Superior temporal gyrus (tissue), 1 donor: ENCODE measurements around the gene SMAD2.

Experiments used
- DNase-seq: peaks from one replicate; pipeline ENCODE4 v3.0.0-alpha.2; 2016; ENCODE audit errors: extremely low spot score

SMAD2 gene

DNA sequence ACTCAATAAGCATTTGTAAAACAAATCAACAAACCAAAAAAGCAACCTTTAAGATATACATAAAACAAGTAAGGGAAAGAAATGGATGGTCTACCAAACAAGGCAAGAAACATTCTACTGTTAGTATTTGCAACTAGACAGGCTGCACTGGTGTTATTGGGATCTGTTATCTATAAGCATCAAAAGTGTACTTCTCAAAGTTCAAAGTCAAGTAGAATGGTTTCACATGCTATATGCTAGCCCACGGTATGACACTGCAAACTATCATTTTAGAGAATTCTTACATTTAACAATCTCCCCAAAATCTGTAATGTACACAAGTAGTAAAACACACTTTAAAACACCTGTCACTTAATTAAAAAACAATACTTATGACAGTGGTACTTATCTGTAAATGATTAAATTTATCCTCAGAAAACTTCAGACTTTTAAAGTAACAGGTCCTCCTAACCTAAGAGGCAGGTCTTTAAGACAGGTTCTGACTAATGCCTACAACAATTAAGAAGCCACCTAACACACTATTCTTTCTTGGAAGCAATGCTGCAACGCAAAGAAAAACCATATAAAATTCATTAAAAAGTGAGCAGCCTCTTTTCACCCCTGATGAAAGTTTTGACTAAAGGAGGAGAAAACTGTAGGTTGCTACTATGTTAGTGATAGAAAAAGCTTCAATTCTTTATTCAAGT is 34.8 kb downstream of the SMAD2 start:
- DNase-seq: no peak

DNA sequence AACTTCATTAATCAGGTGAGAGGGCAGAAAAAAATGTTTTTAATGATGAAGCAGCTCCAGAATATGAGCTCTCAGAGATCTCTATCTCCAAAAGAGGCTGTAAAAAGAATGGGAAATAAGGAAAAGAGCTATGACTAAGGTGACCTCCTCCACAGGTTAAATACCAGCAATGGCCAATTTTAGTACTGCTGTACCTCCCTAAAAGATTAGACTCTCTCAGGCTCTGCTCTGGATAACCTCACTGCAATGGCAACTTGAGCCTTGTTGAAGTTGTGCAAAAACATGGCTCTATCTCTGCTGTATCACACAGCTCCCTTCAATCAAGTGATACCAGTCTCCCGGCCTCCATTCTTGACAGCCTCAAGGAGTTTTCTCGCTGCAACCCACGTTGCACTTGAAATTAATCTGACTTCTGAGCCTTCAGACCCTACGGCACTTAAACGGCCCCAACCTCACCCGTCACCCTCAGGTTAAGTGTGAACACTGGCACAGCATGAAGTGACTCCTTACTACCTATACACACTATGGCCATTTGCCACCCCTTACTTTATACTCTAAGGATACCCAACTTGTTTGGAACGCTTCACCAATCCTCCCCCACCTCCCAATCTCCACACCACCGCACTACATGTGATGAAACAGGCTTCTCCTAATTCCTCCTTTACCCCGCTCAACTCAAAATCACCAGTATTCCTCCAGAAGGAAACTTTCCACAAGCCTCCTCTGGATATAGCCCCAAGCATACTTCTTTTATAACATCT is 36.3 kb downstream of the SMAD2 start:
- DNase-seq: no peak

DNA sequence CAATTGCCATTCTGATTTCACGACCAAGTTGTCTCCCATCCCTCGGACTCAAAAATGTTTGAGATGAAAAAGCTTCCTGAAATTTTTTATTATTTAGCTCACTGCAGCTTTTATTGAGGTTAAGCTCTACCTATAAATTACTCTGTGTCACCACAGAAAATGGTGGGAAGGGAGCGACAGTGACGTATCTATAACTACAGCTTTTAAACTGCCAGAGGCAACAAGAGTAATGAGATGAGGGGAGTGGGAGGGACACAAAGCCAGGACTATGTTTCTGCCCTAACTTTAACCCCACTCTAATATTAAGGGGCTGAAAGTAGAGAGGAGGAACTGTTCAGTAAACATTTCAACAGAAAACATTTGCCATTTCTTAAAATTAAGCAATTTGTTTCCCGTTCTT is 37.4 kb downstream of the SMAD2 start:
- no peak for DNase-seq

DNA sequence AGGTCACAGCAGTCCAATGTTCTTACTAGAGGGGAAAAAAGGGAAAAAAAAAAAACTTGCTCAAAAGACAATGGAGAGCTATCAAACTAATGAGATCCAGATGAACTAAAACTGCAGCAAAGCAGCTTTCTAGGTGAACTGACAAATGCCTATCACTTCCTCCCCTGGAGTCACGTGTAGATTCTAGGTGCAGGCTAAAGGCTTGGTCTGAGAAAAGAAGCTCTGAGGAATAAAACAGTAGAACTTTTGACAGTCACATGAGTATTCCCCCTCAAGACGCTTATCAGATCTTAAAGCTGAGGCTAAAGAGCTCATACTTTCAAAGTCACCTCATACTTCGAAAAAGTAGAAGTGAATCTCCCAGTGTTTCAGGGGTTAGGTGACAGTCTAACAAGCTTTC is 42.3 kb downstream of the SMAD2 start:
- DNase-seq: no peak

DNA sequence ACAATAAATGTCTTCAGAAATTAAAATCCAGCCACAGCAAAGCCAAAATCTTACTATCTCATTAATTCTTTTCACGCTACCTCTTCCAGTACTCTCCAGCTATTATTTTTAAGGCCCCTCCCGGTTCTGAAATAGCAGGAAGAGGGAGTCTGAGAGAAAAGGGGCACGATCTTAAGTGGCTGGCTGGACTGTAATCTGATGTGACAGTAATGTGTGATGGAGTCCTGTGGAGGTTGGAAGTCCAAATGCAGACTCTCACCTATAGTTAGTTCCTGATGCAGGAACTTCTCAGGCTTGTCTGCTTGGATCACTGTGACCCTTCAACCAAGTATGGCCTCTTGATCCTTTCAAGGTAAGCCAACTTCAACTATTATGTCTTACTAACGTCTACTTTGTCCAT is 43.2 kb downstream of the SMAD2 start:
- DNase-seq: no peak

DNA sequence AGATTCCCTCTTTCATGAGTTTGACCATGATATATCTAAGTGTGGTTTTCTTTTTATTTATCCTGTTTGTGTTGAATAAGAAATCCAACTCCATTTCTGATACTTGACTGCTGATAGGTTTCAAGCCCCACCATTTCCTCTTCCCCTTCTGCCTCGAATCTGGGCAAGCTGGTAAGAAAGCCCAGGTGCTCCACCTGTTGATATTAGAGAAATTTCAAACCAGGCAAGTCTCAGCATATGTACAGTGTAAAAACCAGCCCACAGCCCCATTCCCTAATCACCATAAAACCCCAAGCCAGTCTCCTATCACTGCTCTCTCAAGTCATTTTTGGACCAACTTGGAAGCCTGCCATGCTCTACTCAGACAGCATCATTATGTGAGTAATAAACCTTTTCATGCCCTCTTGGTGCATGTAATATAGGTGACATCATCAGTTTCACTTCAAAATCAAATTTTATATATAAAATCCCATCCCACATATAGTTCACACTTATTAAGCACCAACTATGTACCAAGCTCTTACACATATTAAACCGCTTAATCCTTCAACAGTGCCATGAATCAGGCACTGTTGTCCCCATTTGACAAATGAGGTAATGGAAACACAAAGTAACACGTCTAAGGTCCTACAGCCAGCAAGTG is 46.6 kb downstream of the SMAD2 start:
- DNase-seq: no peak

DNA sequence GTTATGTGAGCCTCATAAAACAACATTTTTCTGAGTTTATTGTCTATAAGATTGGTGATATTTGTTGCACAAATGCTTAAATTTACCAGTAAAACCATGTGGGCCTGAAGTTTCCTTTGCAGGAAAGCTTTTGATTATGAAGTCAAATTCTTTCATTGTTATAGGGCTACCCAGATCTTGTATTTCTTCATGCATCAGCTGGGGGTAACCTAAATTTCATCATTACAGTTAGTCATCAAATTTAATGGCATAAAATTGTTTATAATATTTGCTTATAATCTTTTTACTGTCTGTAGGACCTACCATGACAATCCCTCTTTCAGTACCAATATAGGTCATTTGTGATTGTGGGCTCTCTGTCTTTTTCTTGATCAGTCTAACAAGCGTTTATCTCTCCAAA is 47.8 kb downstream of the SMAD2 start:
- no peak for DNase-seq

DNA sequence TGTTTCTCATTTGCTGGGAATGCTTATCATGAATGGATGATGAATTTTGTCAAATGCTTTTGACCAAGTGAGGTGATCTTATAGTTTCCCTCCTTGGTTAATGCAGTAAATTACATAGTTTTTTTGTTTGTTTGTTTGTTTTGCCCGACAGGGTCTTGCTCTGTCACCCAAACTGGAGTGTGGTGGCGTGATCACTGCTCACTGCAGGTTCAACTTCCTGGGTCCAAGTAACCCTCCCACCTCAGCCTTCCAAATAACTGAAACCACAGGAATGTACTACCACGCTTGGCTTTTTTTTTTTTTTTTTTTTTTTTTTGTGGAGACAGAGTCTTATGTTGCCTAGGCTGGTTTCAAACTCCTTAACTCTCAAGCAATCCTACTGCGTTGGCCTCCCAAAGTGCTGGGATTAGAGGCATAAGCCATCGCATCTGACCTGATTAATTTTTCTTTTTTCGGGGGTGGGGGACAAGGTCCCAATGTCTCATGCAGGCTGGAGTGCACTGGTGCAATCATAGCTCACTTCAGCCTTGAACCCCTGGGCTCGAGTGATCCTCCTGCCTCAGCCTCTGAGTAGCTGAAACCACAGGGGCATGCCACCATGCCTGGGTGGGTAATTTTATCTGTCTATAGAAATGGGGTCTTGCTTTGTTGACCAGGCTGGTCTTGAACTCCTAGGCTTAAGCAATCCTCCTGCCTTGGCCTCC is 48.6 kb downstream of the SMAD2 start:
- DNase-seq: no peak

DNA sequence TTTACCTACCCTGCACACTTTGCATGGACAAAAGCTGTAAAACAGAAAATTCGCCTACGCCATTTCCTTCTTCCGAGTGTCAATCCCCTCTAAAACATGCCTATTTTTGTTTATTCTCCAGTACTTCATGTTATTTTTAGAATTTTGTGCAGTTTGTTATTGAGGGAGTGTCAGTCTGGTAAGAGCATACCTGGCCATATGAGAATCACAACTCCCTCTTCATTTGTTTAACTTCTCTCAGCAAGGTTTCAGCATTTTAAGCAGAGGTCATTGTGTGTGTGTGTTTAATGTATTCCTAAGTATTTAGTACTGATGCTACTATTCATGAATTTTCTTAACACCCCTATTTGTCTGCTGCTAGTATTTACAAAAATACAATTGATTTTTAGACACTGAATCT is 49.4 kb downstream of the SMAD2 start:
- DNase-seq: no peak

DNA sequence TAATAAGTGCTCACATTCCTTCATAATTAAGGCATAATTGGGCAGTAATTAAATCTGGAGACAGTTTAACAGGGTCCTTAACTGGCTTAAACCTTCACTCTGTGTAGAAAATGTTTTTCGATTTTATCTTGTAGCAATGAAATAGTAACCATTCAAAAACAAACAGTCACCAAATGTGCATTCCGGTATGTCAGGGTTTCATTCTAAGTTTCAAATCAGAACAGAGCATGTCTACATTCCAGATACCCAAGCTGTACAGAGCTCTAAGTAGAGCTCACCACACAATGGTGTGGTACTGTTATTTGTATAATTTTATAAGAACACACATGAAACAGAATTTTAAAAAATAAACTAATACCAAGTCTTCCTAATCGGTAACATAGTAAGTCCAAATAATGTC is 52.6 kb downstream of the SMAD2 start:
- no peak for DNase-seq

DNA sequence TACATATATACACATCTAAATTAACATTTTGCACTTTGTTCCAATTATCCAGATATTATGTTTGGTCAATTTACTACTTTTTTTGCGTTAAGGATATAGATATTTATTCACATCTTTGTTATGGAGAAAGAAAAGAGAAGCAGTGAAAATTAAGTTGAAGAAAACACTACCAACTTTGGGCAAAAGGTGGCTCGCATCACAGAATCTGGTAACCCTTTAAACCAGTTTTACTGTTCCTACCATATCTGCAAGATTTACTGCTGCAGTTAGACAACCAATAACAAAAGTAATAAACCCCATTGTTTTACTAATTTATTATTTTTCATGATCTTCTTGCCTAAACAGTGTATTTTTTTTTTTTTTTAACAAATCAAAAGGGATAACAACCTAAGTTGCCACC is 53.6 kb downstream of the SMAD2 start:
- no peak for DNase-seq

DNA sequence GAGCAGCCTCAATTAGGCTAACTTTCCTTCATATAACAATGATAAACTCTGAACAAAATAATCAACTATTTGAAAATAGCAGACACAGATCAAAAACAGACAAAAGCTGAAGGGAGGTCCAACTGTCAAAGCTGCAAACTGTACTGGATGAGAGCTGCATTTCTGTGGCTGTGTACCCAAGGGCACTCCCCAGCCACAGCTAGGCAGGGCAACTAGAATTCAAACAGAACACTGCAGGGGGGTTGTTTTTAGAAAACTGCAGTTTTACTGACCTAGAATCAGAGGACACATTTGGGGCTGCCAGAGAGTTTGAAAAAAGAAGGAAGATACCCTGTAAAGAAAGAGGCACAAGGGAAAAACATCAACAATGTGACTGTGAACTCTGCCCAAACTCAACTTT is 56.8 kb downstream of the SMAD2 start:
- DNase-seq: no peak

DNA sequence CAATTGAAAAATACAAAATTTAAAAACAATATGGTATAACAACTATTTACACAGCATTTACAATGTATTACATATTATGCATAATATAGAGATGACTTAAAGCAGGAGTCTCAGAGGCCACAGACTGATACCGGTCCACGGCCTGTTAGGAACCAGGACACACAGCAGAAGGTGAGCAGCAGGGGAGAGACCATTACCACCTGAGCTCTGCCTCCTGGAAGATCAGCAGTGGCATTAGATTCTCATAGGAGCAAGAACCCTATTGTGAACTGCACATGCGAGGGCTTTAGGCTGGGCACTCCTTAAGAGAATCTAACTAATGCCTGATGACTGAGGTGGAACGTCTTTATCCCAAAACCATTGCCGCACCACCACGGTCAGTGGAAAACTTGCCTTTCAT is 58.0 kb downstream of the SMAD2 start:
- DNase-seq: no peak

DNA sequence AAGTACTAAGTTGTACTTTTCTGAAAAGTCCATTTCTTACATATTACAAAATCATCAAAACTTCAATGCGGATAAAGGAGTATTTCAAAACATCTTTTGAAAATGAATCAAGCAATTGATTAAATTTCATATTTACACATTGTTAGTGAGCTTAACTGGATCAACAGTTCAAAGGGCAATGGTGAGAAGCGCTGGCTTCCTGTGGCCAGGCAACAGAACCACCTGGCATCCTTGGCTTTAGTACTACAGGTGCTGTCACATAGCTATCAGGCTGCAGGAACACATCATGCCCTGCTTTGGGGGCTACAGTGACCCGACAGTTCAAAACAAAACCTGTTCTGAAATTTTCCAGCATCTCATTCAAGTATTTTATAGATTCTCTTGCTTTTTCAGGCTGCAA is 59.2 kb downstream of the SMAD2 start:
- no peak for DNase-seq

DNA sequence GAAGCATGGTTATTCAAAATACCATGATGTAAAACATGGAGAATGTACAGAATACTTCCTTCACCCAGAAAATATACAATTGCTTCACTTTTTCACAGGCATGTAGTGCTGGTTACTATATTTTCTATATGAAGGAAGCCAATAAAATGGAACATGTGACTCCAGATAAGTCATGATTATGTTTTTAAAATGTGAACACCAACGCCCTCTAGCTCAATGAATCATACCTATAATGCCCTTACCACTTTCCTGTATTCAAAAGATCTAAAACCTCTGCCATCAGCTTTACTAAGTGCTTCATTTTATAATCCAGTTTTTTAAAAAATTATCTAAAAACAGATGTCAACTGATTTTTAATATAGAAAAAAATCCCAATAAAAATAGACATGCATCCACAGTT is 59.9 kb downstream of the SMAD2 start:
- DNase-seq: no peak

DNA sequence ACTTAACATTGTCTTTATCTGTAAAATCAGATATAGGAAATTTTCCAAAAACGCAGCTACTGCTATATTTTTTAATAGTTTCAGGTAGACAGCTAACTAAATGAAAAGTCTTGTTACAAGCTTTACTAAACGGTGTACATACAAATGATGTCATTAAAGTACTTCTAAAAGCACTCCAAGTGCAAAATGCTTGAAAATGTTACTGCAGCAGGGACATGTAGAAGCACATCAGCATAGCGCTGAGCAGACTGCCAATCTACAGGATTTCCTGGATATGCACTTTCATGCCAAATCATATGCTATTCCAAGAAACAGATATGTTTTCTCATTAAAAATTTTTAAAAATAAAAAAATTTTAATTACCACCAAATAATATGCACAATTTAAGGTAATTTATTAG is 61.7 kb downstream of the SMAD2 start:
- no peak for DNase-seq

DNA sequence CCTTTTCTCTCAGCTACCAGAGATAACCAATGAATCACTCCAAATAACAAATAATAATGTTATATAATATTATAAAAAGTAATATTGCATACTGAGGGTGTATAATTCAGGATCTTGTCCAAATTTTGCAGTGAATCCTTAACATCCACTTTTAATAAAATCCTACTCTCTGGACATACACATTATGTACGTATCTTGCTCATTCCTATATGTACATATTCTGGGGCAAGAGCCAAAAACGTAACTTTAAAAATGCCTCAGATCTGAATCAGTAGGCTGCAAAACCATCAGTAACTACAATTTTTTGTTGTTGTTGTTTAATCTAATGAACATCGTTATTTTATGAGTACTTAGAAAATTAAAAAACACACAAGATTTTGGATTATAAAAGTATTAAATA is 65.3 kb downstream of the SMAD2 start:
- DNase-seq: no peak

DNA sequence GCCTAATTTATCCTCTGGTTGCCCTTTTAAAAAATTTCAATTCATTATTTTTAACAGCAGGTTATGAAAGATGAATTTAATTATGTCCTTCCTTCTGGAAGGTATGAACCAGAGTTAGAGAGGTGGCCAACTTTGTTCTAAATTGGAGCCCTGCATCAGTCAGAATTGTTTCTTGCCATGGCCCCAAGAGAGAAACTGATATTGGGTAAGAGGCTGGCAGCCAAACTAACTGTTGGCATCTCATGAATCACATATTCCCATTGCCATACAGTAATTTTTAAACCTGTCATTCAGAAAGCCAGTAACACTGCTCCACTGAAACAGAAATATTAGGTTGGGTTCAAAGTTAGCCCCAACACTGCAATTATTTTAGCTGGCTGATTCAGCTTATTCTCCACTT is 67.4 kb downstream of the SMAD2 start:
- no peak for DNase-seq

DNA sequence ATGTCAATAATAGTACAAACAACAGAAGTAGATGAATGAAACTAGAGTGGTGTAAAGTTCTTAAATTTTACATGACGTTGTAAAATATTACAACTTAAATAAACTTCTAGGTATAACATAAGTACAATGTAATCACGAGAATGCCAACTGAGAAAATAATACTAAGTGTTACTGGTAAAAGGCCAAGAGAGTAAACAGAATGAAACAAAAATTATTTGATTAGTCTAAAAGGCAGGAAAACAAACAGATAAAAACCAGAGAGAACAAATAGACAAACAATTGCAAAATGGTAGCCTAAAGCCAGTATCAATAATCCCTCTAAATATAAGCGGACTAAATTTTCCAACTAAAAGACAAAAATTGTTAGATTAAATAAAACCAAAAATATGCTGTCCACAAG is 71.9 kb downstream of the SMAD2 start:
- DNase-seq: no peak

DNA sequence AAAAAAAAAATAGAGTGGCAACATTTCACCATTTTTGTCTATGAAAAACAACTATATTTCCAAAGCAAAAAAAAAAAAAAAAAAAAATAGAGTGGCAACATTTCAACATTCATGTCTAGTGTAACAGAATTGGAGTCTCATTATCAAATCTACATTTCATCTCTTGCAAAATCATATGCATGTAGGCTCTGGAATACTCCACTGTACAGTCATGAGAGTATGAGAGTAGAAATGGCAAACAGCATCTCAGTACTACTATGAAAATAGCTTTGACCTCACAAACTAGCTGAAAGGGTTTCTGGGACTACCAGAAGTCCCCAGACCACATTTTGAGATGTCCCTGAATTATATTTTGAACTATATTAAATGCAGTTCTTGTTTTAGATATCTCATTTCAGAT is 82.8 kb downstream of the SMAD2 start:
- DNase-seq: no peak

DNA sequence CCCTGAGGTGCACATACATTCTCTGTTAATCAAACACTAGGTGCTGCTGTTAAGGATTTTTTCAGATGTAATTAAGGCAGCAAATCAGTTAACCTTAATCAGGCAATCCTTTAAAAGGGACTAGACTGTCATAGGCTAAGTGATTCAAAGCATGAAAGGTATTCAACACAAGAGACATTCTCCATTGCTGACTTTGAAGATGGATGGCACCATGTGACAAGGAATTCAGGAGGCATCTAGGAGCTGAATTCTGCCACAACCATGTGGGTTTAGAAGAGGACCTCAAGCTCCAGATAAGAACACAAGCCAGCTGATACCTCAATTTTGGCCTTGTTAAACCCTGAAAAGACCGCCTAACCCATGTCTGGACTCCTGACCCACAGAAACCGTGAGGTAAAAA is 84.0 kb downstream of the SMAD2 start:
- DNase-seq: no peak

DNA sequence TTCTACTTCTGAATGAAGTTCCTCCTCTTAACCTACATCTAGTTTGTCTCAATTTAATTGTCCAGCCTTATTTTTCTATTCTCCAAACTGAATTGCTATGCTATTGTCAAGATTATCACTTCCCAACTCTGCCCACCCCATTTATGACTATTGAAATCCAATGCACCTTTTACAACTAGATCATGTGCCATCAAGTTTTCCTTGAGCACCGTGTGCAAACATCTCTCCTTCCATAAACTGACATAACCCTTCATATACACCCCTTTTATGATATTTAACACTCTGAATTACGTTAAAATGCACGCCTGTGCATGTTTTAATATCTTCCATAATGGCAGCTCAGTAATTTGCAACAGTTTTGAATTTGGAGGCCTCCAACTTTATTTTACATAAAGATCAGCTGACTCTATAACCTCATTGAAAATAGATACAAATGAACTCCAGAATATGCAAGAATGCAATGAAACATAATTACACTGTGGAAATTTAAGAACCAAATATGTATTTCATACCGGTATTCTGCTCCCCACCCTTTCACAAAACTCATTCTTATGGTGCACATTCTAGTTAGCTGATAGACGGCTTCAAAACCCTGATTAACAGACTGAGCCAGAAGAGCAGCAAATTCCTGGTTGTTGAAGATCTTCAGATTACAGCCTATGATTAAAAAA is 85.5 kb downstream of the SMAD2 start:
- DNase-seq: no peak
